Measurements from ENCODE around the gene MAGI3.

GRCh38 chr1:113517346-113517745 lies 127.0 kb downstream of the MAGI3 start:
- no peak for TF ChIP-seq CTCF (IDR thresholded peaks at IDR 0.05)
- no peak for TF ChIP-seq POLR2A (IDR thresholded peaks at IDR 0.05)
- TF ChIP-seq EP300 (IDR thresholded peaks at IDR 0.05), result no peak
